PC-3 (cell line): Measurements from ENCODE around the gene SSU72.

Experiments used
- CTCF ChIP-seq: fragments of 300-600 bp; sonication (generic); conservative IDR thresholded peaks from 2 replicates; pipeline ENCODE4 v1.5.1; 2017; ENCODE audit warnings: antibody characterized with exemption, low read depth, mild to moderate bottlenecking, low read length
- EZH2 ChIP-seq: fragments of 300-600 bp; sonication (generic); IDR thresholded peaks from one replicate; pipeline ENCODE4 v1.6.1; 2017; ENCODE audit warnings: antibody characterized with exemption, mild to moderate bottlenecking, low read length; ENCODE audit not compliant: unreplicated experiment

GRCh38 chr1:1614954-1615255, 40.2 kb upstream of the SSU72 start:
- TF ChIP-seq CTCF = no peak
- TF ChIP-seq EZH2 = no peak
